COLO668 (cell line): ENCODE data around the gene AP1B1.
"Not testable (repeated sequence)": the region's sequence is repeated elsewhere in the genome, so short reads cannot be mapped to it uniquely, and the experiment has no call there.

Experiments used
- DNase-seq: peaks from one replicate; lab custom pipeline; 2025; ENCODE audit not compliant: unreplicated experiment; lab: John Stamatoyannopoulos, UW

The AP1B1 gene

GRCh38 chr22:29351891-29352290 lies 36.5 kb downstream of the AP1B1 start:
- DNase-seq: no peak

- no peak for DNase-seq
Measured at GRCh38 chr22:29351042-29351441, 37.3 kb downstream of the AP1B1 start.

DNA sequence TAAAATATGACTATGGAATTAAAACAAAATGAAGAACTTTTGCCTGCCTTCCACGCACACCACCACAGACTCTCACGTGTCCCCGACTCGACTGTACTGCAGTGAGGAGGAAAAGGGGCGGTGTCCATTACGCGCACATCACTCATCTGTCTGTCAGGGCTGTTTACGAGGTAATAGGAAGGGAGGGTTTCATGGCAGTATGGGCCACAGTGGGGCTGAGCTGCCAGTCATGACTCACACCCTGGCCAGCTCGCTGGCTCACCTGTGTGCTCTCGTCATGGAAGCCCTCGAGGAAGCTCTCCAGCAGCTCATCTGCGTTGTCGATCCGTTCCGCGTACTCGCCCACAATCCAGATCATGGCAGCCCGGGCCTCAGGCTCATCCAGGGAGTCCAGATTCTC lies 39.4 kb downstream of the AP1B1 start:
- no peak for DNase-seq

GRCh38 chr22:29348041-29348440 lies 40.3 kb downstream of the AP1B1 start:
- no peak for DNase-seq

GRCh38 chr22:29346659-29347058 lies 41.7 kb downstream of the AP1B1 start:
- DNase-seq: no peak

DNA sequence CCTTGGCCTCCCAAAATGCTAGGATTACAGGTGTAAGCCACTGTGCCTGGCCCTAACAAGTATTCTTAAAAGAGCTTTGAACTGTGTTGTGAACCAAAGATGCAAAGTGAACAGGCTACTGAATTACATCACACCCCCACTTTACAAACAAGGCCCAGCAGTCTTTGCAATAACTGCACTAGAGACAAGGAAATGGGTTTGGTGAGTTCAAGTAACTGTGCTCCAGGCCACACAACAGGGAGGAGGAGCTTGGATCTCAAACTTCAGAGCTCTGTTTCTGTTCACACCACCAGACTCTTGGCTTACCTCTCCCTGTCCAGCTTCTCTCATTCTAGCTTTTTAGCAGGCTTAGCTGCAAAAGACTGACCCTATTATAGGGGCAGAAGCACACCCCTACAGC lies 42.4 kb downstream of the AP1B1 start:
- no peak for DNase-seq

GRCh38 chr22:29344889-29345288 lies 43.5 kb downstream of the AP1B1 start:
- not testable (repeated sequence) for DNase-seq

GRCh38 chr22:29344137-29344536 lies 44.2 kb downstream of the AP1B1 start:
- peak; percentile 74 for DNase-seq

DNA sequence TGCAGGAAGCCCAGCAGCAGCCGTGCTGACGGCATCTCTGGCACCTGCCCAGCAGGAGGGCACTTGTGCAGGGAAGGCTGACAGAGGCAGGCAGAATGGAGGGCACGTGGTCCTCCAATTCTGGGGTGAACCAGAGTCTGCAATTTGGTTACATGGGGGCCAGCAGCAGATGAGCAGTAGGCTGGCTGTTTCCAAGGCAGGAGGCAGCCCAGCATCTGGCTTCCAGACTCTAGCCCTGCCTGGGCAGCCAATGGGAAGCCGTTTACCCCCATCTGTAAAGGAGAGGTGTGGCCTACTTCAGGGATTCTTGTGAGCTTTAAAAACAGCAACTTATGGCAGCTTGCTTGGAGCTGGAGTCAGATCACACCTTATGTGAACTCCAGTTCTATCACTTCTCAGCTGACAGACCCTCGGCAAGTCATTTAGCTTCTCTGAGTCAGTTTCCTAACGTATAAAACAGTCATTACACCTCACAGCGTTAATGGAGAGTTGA lies 45.0 kb downstream of the AP1B1 start:
- DNase-seq: peak; percentile 6

DNA sequence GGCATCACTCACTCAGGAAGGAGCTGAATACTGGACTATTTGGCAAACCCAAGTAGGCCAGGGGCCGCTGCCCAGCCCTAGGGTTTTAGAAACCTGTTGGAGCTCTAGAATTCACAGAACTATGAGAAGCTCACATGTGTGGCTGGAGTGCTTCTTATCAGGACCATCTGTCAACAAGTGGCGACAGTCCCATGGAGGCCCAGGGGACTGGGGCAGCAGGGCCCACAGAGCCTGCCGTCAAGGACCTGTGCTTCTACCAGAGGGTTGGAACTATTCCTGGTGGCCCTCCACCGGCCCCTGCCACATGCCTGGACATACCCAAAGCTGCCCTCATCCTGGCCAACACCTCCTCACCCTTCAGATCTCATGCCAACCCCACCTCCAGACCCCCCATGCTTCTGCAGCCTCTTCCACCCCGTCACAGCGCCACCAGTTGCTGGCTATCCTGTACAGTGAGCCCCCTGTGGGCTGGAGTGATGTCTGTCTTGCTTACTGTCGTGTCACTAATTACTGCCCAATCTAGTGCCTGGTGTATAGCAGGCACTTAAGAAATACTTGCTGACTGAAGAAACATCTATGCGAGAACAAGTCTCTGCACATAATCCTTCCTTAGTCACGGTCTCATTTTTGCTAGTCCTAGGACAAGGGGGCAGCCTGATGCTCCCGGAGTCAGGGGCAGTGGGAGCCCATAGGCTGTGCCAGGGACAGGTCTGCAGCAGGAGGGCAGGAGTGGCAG lies 45.6 kb downstream of the AP1B1 start:
- no peak for DNase-seq

DNA sequence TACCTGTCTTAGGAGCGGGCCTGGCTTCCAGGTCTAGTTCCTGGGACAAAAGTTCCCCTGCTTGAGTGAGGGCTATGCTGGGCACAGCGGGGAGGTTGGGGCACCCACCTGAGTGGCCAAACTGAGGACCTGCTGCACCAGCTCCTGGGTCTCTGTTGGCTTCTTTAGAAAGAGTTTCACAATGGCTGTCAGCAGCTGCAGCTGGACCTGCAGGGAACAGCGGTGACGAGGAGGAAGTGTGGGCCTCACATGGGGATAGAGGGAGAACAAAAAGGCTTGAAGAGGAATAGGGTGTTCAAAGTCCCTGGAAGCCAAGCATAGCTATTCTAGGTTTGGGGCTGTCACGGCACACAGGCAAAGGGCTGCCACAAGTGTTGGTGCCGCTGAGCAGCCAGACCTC lies 46.2 kb downstream of the AP1B1 start:
- DNase-seq: no peak

GRCh38 chr22:29341849-29342127 lies 46.6 kb downstream of the AP1B1 start:
- no peak for DNase-seq

DNA sequence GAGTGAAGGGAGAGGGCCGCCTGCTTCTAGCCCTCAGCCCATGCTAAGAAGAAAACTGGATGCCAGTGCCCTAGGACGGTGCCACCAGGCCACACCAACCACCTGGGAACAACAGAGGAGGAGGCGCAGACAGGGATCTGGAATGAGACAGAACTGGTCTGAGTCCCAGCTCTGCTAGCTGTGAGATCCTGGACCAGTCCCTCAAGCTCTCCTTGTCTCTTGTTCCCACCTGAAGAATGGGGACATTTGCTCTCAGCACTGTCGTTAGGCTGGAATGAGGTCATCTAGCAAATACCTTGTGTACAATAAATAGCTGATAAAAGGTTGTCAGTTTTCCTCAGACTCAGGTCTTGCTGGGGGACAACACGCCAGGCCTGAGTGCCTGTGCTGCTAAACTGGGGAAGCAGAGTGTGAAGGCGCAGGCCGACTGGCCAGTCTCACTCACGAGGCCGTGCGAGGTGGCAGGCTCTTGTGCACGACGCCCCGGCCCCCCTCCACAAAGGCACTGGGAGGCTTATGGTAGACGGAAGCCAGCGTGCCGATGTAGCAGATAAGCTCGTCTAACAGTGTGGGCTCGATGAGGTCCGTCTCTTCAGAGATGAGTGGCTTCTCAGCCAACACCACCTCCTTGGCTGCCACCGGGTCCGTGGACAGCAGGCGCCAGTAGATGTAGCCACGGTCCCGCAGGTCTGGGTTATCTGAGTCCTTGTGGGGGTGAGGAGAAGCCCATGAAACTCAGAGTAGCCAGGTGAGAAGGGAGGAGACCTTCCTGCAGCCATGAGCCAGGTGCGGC lies 47.1 kb downstream of the AP1B1 start:
- no peak for DNase-seq

- DNase-seq: no peak
Measured at GRCh38 chr22:29340566-29340965, 47.8 kb downstream of the AP1B1 start.

DNA sequence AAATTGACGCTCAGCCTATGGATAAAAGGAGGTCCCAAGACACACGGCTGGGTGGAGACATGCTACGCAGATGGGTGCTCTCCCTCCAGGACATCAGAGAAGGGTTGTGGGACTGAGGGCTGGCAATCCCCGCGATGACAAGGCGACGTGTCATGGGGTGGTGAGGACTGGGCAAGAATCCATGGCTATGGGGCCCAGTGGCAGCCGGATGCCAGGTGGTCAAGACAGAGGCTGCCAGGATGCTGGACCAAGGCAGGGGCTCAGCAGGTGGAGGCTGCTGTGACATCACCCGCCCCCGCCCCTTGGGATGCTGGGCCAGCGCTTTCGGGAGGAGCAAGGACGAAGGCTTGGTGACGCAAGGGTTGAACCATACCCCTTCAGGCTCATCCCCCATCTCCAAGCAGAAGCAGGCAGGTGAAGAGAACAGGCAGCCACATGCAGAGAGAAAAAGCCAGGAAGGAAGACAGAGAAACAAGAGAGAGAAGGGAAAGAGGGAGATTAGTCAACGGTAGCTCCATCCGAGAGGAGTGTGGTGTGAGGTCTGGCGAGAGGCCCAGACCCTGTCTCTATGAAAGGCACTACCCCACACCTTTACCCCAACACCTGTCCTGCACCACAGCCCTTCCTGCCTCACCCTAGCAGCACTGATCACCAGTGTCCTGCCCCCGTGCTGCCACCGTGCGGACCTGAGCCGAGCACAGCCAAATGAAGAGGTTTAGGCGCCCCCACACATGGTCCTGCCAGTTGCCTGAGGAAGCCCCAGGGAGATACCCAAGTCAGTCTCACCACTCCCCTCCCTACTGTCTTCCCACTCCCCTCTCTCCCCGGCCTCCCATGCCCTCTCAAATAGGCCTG lies 48.8 kb downstream of the AP1B1 start:
- no peak for DNase-seq

GRCh38 chr22:29338398-29338797 lies 50.0 kb downstream of the AP1B1 start:
- no peak for DNase-seq

DNA sequence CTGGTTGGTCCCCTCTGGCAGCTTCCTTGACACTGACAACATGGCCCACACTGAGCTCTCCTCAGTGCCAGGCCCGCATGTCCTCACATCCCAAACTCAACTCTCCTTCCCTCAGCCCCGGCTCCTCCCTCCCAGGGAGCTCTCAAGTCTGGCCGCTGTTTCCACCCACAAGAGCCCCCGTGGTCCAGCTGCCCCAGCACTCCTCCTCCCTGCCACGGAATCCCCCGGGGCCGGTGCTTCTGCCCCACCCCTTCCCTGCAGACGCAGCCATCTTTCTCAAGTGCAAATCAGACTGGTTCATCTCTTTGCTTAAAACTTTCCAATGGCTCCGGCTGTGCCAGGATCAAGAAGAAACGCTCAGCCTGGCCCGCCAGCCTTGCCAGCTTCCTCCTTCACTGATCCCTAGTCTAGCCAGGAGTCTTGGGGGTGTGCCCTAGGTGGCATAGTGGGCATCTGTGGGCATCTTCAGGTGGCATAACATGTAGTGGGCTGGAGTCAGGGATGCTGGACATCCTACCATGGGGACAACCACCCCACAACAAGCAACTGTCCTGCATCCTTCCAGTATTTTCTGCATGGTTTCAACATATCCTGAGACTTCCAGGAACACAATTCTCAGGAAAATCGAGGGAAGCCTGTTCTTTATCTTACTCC lies 50.6 kb downstream of the AP1B1 start:
- DNase-seq: no peak

DNA sequence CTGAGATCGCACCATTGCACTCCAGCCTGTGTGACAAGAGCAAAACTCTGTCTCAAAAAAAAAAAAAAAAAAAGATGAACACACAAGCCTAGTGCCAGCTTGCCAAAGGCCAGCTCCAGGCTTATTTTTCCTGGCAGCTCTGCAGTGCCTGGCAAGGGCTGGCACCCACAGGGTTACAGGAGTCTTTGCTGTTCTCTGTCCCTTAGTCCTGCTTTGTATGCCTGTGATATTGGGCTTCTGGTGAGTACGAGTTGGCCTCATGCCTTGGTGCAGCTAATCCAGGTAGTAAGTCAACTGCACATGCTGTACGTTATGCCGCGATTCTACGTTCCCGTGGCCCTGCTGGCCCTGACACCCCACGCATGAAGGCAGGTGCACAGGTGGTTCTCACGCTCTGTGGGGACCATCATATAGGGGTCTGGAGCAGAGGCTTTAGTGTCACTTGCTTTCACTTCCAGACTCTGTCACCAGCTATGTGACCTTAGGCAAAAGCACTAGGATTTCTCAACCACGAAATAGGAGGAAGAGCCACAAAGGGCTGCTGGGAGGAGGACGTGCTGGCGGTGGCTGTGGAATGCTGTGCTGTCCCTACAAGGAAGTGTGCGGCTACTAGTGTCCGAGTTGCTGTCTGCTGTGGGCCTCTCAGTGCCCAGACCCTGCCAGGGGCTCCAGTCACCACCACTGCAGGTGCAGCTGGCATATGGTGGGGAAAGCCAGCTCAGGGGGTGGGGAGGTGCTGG lies 51.4 kb downstream of the AP1B1 start:
- no peak for DNase-seq

DNA sequence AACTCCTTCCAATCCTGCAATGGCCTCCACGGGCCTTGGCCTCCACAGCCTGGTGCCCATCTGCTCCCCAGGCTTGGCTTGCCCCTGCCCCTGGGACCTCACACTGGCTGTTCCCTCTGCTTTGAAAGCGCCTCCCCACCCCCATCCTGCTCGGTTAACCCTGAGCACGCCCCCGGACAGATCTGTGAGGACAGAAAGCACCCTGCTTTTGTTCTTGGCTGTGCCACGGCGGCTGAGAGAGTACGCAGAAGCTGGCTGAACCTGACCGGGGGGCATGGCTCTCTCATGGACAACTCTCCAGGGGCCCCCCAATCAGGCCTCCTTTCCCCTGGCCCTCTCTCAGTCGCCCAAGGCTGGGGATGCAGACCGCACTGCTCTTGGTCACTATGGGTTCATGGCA lies 52.7 kb downstream of the AP1B1 start:
- DNase-seq: no peak

DNA sequence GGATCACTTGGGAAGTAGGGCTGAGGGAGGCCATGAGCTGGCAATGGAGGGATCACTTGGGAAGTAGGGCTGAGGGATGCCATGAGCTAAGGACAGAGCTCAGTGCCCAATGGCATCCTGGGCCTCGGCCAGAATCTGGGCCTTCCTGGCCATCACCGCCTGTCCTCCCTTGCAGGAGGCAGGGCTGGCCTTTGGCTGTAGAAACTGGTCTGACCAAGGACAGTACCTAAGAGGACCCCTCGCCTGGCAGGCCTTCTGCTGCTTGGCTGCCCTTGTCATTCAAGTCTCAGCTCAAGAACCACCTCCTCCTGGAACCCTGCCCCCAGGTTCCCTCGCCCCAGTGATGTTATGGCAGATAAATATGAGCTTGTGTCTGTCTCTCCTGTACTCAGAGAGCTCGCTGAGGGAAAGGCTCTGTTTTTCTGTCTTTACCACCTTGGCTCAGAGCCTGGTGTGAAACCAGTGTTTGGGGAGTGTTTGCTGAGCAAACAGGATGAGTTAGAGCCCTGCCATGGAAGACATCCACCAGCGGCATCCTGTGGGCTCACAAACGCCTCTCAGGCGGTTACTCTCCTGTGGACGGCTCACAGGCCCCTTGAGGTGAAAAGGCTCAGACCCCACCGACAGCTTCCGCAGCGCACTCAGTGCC lies 53.5 kb downstream of the AP1B1 start:
- DNase-seq: peak; percentile 25
